H1 (cell line): ENCODE measurements around the gene TPPP. TPM values are rescaled to one million over a fixed set of nuclear protein-coding genes. Genes with fewer than 3 reads are reported as not detected.

Experiments
- ASH2L ChIP-seq: fragments of 200-600, 300-600 bp; sonication (generic); IDR thresholded peaks from one replicate; pipeline ENCODE4 v1.7.1; 2017; ENCODE audit warnings: low read length
- BCL11A ChIP-seq, 2 experiments: IDR thresholded peaks; one replicate each; pipeline ENCODE4 v1.6.1; 2011; ENCODE audit warnings: low read depth in 2 of 2, low read length in 2 of 2, mild to moderate bottlenecking in 2 of 2
- CHD1 ChIP-seq: IDR thresholded peaks from 2 replicates; pipeline ENCODE4 v1.6.1; 2012; ENCODE audit warnings: low read depth, low read length, improper control_type of control experiment
- CHD2 ChIP-seq: IDR thresholded peaks from 2 replicates; pipeline ENCODE4 v1.6.1; 2012; ENCODE audit warnings: low read length, improper control_type of control experiment
- EGR1 ChIP-seq: IDR thresholded peaks from 2 replicates; pipeline ENCODE4 v1.6.1; 2011; ENCODE audit warnings: low read depth, low read length, borderline replicate concordance
- EP300 ChIP-seq, 2 experiments: IDR thresholded peaks; 1 replicate in 1 of 2; 2 replicates in 1 of 2; pipeline ENCODE4 v1.6.1; 2011 to 2012; ENCODE audit warnings: low read depth in 2 of 2, low read length in 2 of 2, mild to moderate bottlenecking in 2 of 2, borderline replicate concordance in 1 of 2, inconsistent platforms in 1 of 2, moderate library complexity in 1 of 2
- GTF2F1 ChIP-seq: IDR thresholded peaks from 2 replicates; pipeline ENCODE4 v1.6.1; 2012; ENCODE audit warnings: low read depth, low read length, improper control_type of control experiment, borderline replicate concordance
- HDAC6 ChIP-seq: IDR thresholded peaks from one replicate; pipeline ENCODE4 v1.7.1; 2012; ENCODE audit warnings: low read depth, mild to moderate bottlenecking, inconsistent platforms, low read length, moderate library complexity
- JUN ChIP-seq: IDR thresholded peaks from 2 replicates; pipeline ENCODE4 v1.6.1; 2011; ENCODE audit warnings: low read depth, mild to moderate bottlenecking, improper control_type of control experiment, low read length
- MAX ChIP-seq: IDR thresholded peaks from 2 replicates; pipeline ENCODE4 v1.6.1; 2012; ENCODE audit warnings: inconsistent platforms
- NRF1 ChIP-seq: IDR thresholded peaks from 2 replicates; pipeline ENCODE4 v1.6.1; 2011; ENCODE audit warnings: mild to moderate bottlenecking, low read depth, low read length, improper control_type of control experiment
- POLR2A ChIP-seq, 2 experiments: IDR thresholded peaks; 1 replicate in 1 of 2; 2 replicates in 1 of 2; pipeline ENCODE4 v1.6.1; 2011; ENCODE audit warnings: low read depth in 2 of 2, low read length in 2 of 2, mild to moderate bottlenecking in 2 of 2; ENCODE audit errors: control extremely low read depth in 1 of 2
- POU5F1 ChIP-seq: IDR thresholded peaks from 2 replicates; pipeline ENCODE4 v1.6.1; 2011; ENCODE audit warnings: low read depth, mild to moderate bottlenecking, low read length, moderate library complexity
- RXRA ChIP-seq: IDR thresholded peaks from 2 replicates; pipeline ENCODE4 v1.6.1; 2011; ENCODE audit warnings: low read depth, mild to moderate bottlenecking, low read length, moderate library complexity; ENCODE audit not compliant: insufficient read depth
- SAP30 ChIP-seq: fragments of 300-600 bp; sonication (generic); IDR thresholded peaks from 2 replicates; pipeline ENCODE4 v1.7.1; 2012; ENCODE audit warnings: low read length, moderate library complexity, mild to moderate bottlenecking, inconsistent platforms; ENCODE audit not compliant: insufficient read depth, insufficient replicate concordance
- SIN3A ChIP-seq, 2 experiments: IDR thresholded peaks in 1 of 2; conservative IDR thresholded peaks in 1 of 2; 2 replicates each; pipeline ENCODE4 v1.6.1; 2011 to 2012; ENCODE audit warnings: low read length in 2 of 2, improper control_type of control experiment in 1 of 2, low read depth in 1 of 2, mild to moderate bottlenecking in 1 of 2
- SP2 ChIP-seq: IDR thresholded peaks from 2 replicates; pipeline ENCODE4 v1.6.1; 2012; ENCODE audit warnings: mild to moderate bottlenecking, low read length, inconsistent platforms
- TAF1 ChIP-seq: IDR thresholded peaks from 2 replicates; pipeline ENCODE4 v1.6.1; 2011; ENCODE audit warnings: mild to moderate bottlenecking, low read depth, low read length
- TAF7 ChIP-seq: optimal IDR thresholded peaks from 2 replicates; pipeline ENCODE3; 2011; ENCODE audit warnings: low read depth, mild to moderate bottlenecking, inconsistent platforms, low read length, moderate library complexity, borderline replicate concordance
- TEAD4 ChIP-seq: IDR thresholded peaks from 2 replicates; pipeline ENCODE4 v1.6.1; 2012; ENCODE audit warnings: low read depth, low read length, inconsistent platforms, mixed read lengths
- polyA plus RNA-seq, 7 experiments: library from polyadenylated mRNA; depleted of rRNA in 3 of 7; stranded (reverse) in 5 of 7; unstranded in 2 of 7; fragments of >200 nt in 5 of 7; fragments of 200-250 nt in 2 of 7; gene quantifications; 1 replicate in 5 of 7; 2 replicates in 1 of 7; 4 replicates in 1 of 7; pipeline versions ENCODE4 v1.2.1 to v1.2.3, GENCODE V29; 2011 to 2013; ENCODE audit warnings: missing spikeins in 2 of 7, mixed read lengths in 2 of 7
- total RNA-seq: library from RNA; stranded (reverse); fragmentation: NEBNext Ultra II Directional; extraction: Animal tissue kit (Norgen Biotek cat#: 25700); gene quantifications from 2 replicates; pipeline ENCODE4 v1.2.1, GENCODE V29; 2021
- TF ChIP-seq, protein P1 (sequence below): IDR thresholded peaks from 2 replicates; pipeline ENCODE4 v1.6.1; 2011; ENCODE audit warnings: low read length, improper control_type of control experiment

TPPP gene
- total and polyA plus RNA-seq, 2 of the 8 experiments (the other 6 are each of a cell fraction or from before 2014, with no cell fraction given) = 0.36 to 0.93 TPM

DNA sequence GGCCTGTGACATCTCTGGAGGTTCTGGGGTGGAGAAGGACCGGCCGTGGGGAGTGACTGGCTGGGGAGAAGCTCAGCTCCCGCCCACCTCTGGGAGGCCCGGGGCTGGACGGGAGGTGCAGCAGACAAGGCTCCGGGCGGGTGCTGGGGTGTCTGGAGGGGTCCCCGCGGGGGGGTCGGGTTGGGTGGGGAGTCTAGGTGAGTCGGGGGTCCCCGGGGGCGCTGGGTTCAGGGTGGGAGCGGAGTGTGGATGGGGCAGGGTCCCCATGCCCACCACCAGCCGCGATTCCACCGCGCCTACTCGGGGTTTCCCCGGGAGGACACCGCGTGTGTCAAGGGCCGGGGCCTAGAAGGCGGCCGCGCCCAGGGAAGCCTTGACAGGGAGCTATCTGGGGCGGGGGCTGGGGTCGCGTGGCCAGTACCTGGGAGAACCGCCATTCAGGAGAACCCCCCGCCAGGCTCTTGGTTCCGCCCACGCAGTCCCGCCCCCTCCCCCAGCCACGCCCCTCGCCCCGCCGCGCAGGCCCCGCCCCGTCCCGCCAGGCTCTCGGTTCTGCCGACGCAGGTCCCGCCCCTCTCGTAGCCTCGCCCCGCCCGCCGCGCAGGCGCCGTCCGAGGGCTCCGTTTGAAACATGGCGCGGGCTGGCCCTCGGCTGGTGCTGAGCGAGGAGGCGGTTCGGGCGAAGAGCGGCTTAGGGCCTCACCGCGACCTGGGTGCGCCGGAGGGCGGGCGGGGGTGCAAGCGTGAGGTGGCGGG, 81.2 kb downstream of the TPPP start, which contains the start of gene CEP72 (continued):
- peak in 1 of 2 experiments; percentile 39; a peak in 1 of 4 replicates for TF ChIP-seq SIN3A (conservative IDR thresholded peaks at IDR 0.05 in 1 of 2, IDR thresholded peaks at IDR 0.05 in 1 of 2; ENCODE audit: low read depth in 1 of 2, low read length in 2 of 2)
- TF ChIP-seq BCL11A (IDR thresholded peaks at IDR 0.05; ENCODE audit: low read depth in 2 of 2, low read length in 2 of 2) = no peak
- TF ChIP-seq EGR1 = peak; percentile 88
- no peak for TF ChIP-seq GTF2F1
- TF ChIP-seq CHD1 = no peak
- TF ChIP-seq CHD2 = no peak
- peak; percentile 45; the same call in 1 of the 2 replicates for TF ChIP-seq NRF1
- no peak for TF ChIP-seq RXRA
- TF ChIP-seq POLR2A (IDR thresholded peaks at IDR 0.05; ENCODE audit: control extremely low read depth in 1 of 2, low read depth in 2 of 2, low read length in 2 of 2) = peak in 1 of 2 experiments; percentile 56; a peak in 1 of 3 replicates
- TF ChIP-seq HDAC6 = no peak
- TF ChIP-seq TAF7 = peak; percentile 40
- no peak for TF ChIP-seq TEAD4
- TF ChIP-seq, protein P1, sequence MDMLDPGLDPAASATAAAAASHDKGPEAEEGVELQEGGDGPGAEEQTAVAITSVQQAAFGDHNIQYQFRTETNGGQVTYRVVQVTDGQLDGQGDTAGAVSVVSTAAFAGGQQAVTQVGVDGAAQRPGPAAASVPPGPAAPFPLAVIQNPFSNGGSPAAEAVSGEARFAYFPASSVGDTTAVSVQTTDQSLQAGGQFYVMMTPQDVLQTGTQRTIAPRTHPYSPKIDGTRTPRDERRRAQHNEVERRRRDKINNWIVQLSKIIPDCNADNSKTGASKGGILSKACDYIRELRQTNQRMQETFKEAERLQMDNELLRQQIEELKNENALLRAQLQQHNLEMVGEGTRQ = no peak
- no peak for TF ChIP-seq POU5F1
- no peak for TF ChIP-seq SAP30
- no peak for TF ChIP-seq JUN
- no peak for TF ChIP-seq ASH2L
- TF ChIP-seq MAX = peak; percentile 40; the same call in 1 of the 2 replicates
- TF ChIP-seq EP300 (IDR thresholded peaks at IDR 0.05; ENCODE audit: borderline replicate concordance in 1 of 2, low read depth in 2 of 2, low read length in 2 of 2) = no peak
- peak; percentile 82 for TF ChIP-seq TAF1
- no peak for TF ChIP-seq SP2
